Measurements from ENCODE around the gene TPK1.

DNA sequence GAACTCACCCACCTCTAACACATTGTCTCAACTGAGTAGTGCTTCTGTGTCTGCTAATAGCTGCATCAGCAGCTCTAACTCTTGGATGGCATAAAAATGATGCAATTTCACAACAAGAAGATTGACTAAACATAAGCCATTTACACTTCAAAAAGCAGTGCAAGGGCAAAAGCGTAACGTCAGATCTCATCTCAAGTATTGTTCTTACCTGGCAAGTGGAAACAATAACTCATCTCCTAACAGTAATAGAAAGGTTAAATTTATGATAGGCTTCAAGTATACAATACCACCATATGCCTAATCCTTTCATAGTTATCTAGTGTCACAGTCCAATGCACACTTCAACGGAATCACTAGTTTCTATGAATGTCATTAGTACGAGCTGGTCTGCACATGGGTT, 14.8 kb downstream of the TPK1 start:
- TF ChIP-seq CTCF (IDR thresholded peaks at IDR 0.05) = no peak
- no peak for TF ChIP-seq POLR2A (IDR thresholded peaks at IDR 0.05)
- no peak for TF ChIP-seq POLR2AphosphoS5 (IDR thresholded peaks at IDR 0.05)
